Dedifferentiated amniotic fluid mesenchymal stem cell (primary cell): ENCODE measurements around the gene FOXL2NB.

ENCODE experiments used
- DNase-seq: peaks from one replicate; pipeline ENCODE4 v3.0.0-alpha.2; 2016; ENCODE audit errors: extremely low spot score

FOXL2NB gene

GRCh38 chr3:138944929-138945708 lies 1.9 kb upstream of the FOXL2NB start:
- no peak for DNase-seq

- DNase-seq: no peak
Measured at GRCh38 chr3:138945709-138946662, 1.0 kb upstream of the FOXL2NB start.

- no peak for DNase-seq
Measured at GRCh38 chr3:138947495-138948121, 591 bp downstream of the FOXL2NB start.

- no peak for DNase-seq
Measured at GRCh38 chr3:138948371-138949001, 1.5 kb downstream of the FOXL2NB start.

- no peak for DNase-seq
Measured at GRCh38 chr3:138949002-138949418, 2.0 kb downstream of the FOXL2NB start.

- no peak for DNase-seq
Measured at GRCh38 chr3:138949445-138950005, 2.5 kb downstream of the FOXL2NB start.

- no peak for DNase-seq
Measured at GRCh38 chr3:138950006-138950644, 3.1 kb downstream of the FOXL2NB start.

GRCh38 chr3:138950701-138951100 lies 3.7 kb downstream of the FOXL2NB start:
- no peak for DNase-seq

GRCh38 chr3:138960417-138960852 lies 13.4 kb downstream of the FOXL2NB start:
- DNase-seq: no peak

- no peak for DNase-seq
Measured at GRCh38 chr3:138962854-138963560, 16.0 kb downstream of the FOXL2NB start.

- no peak for DNase-seq
Measured at GRCh38 chr3:138964264-138964663, 17.2 kb downstream of the FOXL2NB start.

- no peak for DNase-seq
Measured at GRCh38 chr3:138964923-138965322, 17.9 kb downstream of the FOXL2NB start.

- DNase-seq: no peak
Measured at GRCh38 chr3:138971766-138972320, 24.8 kb downstream of the FOXL2NB start.

GRCh38 chr3:138972941-138973340 lies 25.9 kb downstream of the FOXL2NB start:
- no peak for DNase-seq

GRCh38 chr3:138974462-138974861 lies 27.4 kb downstream of the FOXL2NB start:
- no peak for DNase-seq

GRCh38 chr3:138975351-138975750 lies 28.3 kb downstream of the FOXL2NB start:
- no peak for DNase-seq

- DNase-seq: no peak
Measured at GRCh38 chr3:138976047-138976446, 29.0 kb downstream of the FOXL2NB start.

GRCh38 chr3:138984816-138985215 lies 37.8 kb downstream of the FOXL2NB start:
- no peak for DNase-seq

- no peak for DNase-seq
Measured at GRCh38 chr3:138985932-138986331, 38.9 kb downstream of the FOXL2NB start.

GRCh38 chr3:138987181-138987580 lies 40.2 kb downstream of the FOXL2NB start:
- no peak for DNase-seq
